GM19240 (cell line): Measurements from ENCODE around the gene TRPV3.
"Not testable (repeated sequence)": the region's sequence is repeated elsewhere in the genome, so short reads cannot be mapped to it uniquely, and the experiment has no call there.

ENCODE experiments used
- DNase-seq: peaks from one replicate; pipeline ENCODE4 v3.0.0; 2011; ENCODE audit warnings: low spot score; ENCODE audit not compliant: insufficient read length

Gene TRPV3

GRCh38 chr17:3526491-3526890, 31.1 kb downstream of the TRPV3 start:
- no peak for DNase-seq

GRCh38 chr17:3524024-3524423, 33.6 kb downstream of the TRPV3 start:
- DNase-seq, result no peak

GRCh38 chr17:3519472-3519871, 38.1 kb downstream of the TRPV3 start:
- DNase-seq, result not testable (repeated sequence)

- DNase-seq, result no peak
These were observed 42.7 kb downstream of the TRPV3 start for GRCh38 chr17:3514873-3515272.

GRCh38 chr17:3514167-3514566, 43.4 kb downstream of the TRPV3 start:
- not testable (repeated sequence) for DNase-seq

GRCh38 chr17:3513305-3514035, 44.1 kb downstream of the TRPV3 start:
- DNase-seq, result no peak

- DNase-seq, result no peak
These were observed 45.0 kb downstream of the TRPV3 start for GRCh38 chr17:3512505-3513171.

- no peak for DNase-seq
These were observed 45.6 kb downstream of the TRPV3 start for GRCh38 chr17:3511852-3512504.

GRCh38 chr17:3510090-3510489, 47.5 kb downstream of the TRPV3 start:
- no peak for DNase-seq

GRCh38 chr17:3507869-3508268, 49.7 kb downstream of the TRPV3 start:
- no peak for DNase-seq

GRCh38 chr17:3507071-3507470, 50.5 kb downstream of the TRPV3 start:
- no peak for DNase-seq

GRCh38 chr17:3506054-3506453, 51.6 kb downstream of the TRPV3 start:
- no peak for DNase-seq

- DNase-seq, result no peak
These were observed 52.6 kb downstream of the TRPV3 start for GRCh38 chr17:3505008-3505407.

GRCh38 chr17:3503285-3503684, 54.3 kb downstream of the TRPV3 start:
- DNase-seq, result no peak

- DNase-seq, result no peak
These were observed 55.1 kb downstream of the TRPV3 start for GRCh38 chr17:3502466-3502865.

- no peak for DNase-seq
These were observed 56.3 kb downstream of the TRPV3 start for GRCh38 chr17:3501344-3501743.

- no peak for DNase-seq
These were observed 60.5 kb downstream of the TRPV3 start for GRCh38 chr17:3497101-3497500.

GRCh38 chr17:3485481-3486068, 72.0 kb downstream of the TRPV3 start:
- DNase-seq, result no peak

GRCh38 chr17:3482852-3483251, 74.8 kb downstream of the TRPV3 start:
- DNase-seq, result no peak

GRCh38 chr17:3479988-3480387, 77.6 kb downstream of the TRPV3 start:
- DNase-seq, result no peak

GRCh38 chr17:3475812-3476610, 81.6 kb downstream of the TRPV3 start, which contains the start of gene ASPA:
TSS of gene ASPA (plus strand) at chr17:3475997. CDS start at chr17:3476160, 163 bp downstream.
- DNase-seq, result no peak
